Glutamatergic neuron (in vitro differentiated cells): ENCODE data around the gene MRPS27. TPM values are rescaled to one million over a fixed set of nuclear protein-coding genes. Genes with fewer than 3 reads are reported as not detected.
A peak's percentile ranks its signal among the peaks of the same experiment; 100 is the strongest.

Source experiments
- DNase-seq: peaks from one replicate; pipeline ENCODE4 v3.0.0; 2022
- H3K27ac Mint-ChIP-seq: one replicate; pipeline ENCODE4 v1.8.0; 2020; ENCODE audit warnings: mild to moderate bottlenecking, mixed read lengths, inconsistent platforms; ENCODE audit not compliant: unreplicated experiment
- H3K27me3 Mint-ChIP-seq: one replicate; pipeline ENCODE4 v1.8.0; 2020; ENCODE audit warnings: mild to moderate bottlenecking, moderate library complexity, mixed read lengths, inconsistent platforms; ENCODE audit not compliant: unreplicated experiment
- H3K36me3 Mint-ChIP-seq: one replicate; pipeline ENCODE4 v1.8.0; 2020; ENCODE audit warnings: mild to moderate bottlenecking, mixed read lengths, inconsistent platforms; ENCODE audit not compliant: unreplicated experiment
- H3K4me1 Mint-ChIP-seq: one replicate; pipeline ENCODE4 v1.8.0; 2020; ENCODE audit warnings: mild to moderate bottlenecking, low read depth, mixed read lengths, inconsistent platforms; ENCODE audit not compliant: unreplicated experiment
- H3K4me3 Mint-ChIP-seq: one replicate; pipeline ENCODE4 v1.8.0; 2020; ENCODE audit warnings: mild to moderate bottlenecking, mixed read lengths, inconsistent platforms; ENCODE audit not compliant: unreplicated experiment
- H3K9me3 Mint-ChIP-seq: one replicate; pipeline ENCODE4 v1.8.0; 2020; ENCODE audit warnings: mild to moderate bottlenecking, moderate library complexity, mixed read lengths, inconsistent platforms; ENCODE audit not compliant: unreplicated experiment
- long read RNA-seq: library from polyadenylated mRNA; unstranded; transcript quantifications from one replicate; pipeline ENCODE4 v2.0.0, GENCODE V29; 2020; ENCODE audit not compliant: unreplicated experiment
- total RNA-seq: library from RNA; stranded (reverse); fragmentation: NEBNext Ultra II Directional; extraction: Animal tissue kit (Norgen Biotek cat#: 25700); gene quantifications from one replicate; pipeline ENCODE4 v1.2.1, GENCODE V29; 2021; ENCODE audit not compliant: unreplicated experiment
- TF ChIP-seq, protein P1 (sequence below): fragments of 200-600 bp; sonication (generic); IDR thresholded peaks from one replicate; pipeline ENCODE4 v1.5.0; 2021; ENCODE audit not compliant: partially characterized antibody, unreplicated experiment

MRPS27 gene
- 30.1 TPM for total RNA-seq
- long read RNA-seq, transcript MRPS27-201 (11 exons, 2,785 nt), result major isoform, 31 of 37 reads
- long read RNA-seq, partial matches to known transcripts, result 0 of 37 reads
- long read RNA-seq, other reads (novel, unspliced or antisense), result 5 of 37 reads

DNA sequence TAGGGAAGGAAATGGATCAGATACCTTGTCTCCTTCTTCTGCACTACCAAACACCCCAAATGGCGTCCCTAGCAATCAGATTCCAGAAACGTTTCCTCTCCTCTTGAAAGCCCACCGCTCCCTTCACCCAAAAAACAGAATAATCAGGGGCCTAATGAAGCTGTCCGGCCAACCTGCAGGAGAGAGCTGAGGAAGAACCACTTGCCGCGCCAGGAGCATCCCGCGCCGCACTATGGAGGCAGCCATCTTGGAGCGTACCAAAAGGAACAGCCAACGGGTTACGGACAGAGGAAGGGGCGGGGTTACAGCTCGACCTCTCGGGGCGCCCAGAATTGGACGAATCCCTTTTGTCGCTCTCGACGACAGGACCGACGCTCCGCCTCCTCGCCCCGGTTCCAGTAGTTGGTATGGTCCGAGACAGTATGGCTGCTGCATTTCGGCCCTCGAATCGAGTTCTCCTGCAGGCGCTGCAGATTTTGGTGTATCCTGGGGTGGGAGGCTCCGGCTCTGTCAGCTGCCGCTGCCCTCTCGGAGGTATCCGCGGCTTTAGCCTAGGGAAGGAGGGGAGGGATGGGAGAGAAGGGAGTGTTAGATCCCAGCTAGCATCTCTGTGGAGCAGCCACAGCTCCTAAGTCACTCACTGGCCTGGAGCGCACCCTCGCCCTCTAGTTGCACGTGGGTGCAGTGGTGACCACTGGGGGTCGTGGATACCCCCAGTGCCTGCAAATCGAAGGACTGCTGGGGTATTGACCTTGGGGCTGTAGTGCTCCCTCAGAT lies at the start of gene MRPS27, which contains the start of gene PTCD2:
Gene MRPS27, minus strand, starts transcription at position 265 of the 777 bp plus-strand sequence. Its CDS starts 19 bp downstream, at position 246.
Gene PTCD2, plus strand, starts transcription at position 398 of the 777 bp plus-strand sequence. Its CDS starts 10 bp downstream, at position 408.
- Mint-ChIP-seq H3K27me3 (no peaks in the 10 kb centered on the region), H3K27ac (peak within 1 kb of the TSS; percentile 92), H3K4me3 (peak within 1 kb of the TSS; percentile 99), H3K9me3 (no peaks in the 10 kb centered on the region), H3K36me3 (no peaks in the 10 kb centered on the region), H3K4me1 (peaks cover 2% of the 10 kb centered on the region)
- TF ChIP-seq, protein P1, sequence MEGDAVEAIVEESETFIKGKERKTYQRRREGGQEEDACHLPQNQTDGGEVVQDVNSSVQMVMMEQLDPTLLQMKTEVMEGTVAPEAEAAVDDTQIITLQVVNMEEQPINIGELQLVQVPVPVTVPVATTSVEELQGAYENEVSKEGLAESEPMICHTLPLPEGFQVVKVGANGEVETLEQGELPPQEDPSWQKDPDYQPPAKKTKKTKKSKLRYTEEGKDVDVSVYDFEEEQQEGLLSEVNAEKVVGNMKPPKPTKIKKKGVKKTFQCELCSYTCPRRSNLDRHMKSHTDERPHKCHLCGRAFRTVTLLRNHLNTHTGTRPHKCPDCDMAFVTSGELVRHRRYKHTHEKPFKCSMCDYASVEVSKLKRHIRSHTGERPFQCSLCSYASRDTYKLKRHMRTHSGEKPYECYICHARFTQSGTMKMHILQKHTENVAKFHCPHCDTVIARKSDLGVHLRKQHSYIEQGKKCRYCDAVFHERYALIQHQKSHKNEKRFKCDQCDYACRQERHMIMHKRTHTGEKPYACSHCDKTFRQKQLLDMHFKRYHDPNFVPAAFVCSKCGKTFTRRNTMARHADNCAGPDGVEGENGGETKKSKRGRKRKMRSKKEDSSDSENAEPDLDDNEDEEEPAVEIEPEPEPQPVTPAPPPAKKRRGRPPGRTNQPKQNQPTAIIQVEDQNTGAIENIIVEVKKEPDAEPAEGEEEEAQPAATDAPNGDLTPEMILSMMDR, result peak; percentile 39
- DNase-seq, result peak; percentile 95

DNA sequence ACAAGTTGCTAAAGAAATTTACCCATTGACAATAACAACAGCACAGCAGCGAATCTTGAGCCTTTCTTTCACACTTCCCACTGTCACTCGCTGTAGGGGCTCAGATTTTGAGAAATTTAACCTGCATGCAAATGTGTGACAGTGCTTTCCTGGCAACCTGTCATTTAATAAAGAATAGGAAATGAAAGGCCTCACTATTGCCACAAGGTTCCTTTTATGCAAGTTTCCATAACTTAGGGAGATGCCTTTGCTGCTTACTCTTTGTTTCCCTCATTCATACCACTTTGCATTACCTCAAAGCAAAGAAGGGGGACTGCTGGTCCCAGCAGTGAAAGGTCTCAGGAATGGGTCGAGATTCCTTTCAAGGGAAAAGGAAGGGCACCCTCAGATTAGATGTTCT lies 49.7 kb upstream of the MRPS27 start:
- Mint-ChIP-seq H3K4me1 (peaks cover 6% of the 10 kb centered on the region), H3K9me3 (no peaks in the 10 kb centered on the region), H3K36me3 (no peaks in the 10 kb centered on the region), H3K27ac (no peak overlapping the region), H3K27me3 (no peaks in the 10 kb centered on the region), H3K4me3 (no peak overlapping the region)
- TF ChIP-seq, protein P1, result no peak
- DNase-seq, result no peak

DNA sequence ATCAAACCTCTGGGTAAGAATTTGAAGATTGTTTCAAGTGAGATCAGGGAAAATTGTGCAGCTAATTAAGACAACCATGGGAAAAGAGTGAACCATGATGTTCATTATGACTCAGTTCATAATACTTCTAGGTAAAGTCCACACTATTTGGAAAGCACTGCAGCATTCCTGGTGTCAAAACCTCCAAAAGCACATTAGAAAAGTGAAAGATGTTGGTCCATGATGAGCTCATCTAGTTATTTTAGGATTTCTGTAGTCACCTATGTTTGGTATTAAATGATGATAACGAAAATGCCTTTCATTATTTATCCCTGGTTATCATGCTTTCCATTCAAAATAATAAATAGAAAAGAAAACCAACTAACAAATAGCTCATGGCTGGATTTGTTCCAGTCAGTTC lies 49.3 kb upstream of the MRPS27 start:
- TF ChIP-seq, protein P1, result no peak
- Mint-ChIP-seq H3K27me3 (no peaks in the 10 kb centered on the region), H3K4me1 (peaks cover 7% of the 10 kb centered on the region), H3K4me3 (no peak overlapping the region), H3K36me3 (no peaks in the 10 kb centered on the region), H3K9me3 (no peaks in the 10 kb centered on the region), H3K27ac (no peak overlapping the region)
- no peak for DNase-seq

DNA sequence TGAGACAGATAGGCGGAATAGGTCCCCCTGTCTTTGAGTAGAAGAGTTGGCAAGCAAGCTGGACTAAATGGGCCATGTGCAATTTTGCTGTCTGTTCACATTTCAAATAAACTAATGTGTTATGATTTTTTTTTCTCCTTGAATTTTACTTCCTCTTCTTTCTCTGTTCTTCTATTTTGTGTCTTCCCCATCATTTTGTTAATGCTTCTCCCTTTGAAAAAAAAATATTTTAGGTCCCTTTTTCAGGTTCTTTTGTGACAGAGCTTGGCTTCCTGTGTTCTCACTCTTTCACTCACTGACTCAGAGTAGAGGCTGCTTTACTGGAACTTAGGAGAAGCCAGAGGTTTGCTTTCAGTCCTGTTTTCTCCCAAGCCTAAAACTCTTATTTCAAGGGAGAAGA lies 48.2 kb upstream of the MRPS27 start:
- H3K9me3 Mint-ChIP-seq, result no peaks in the 10 kb centered on the region
- no peaks in the 10 kb centered on the region for H3K36me3 Mint-ChIP-seq
- H3K27ac Mint-ChIP-seq, result no peak overlapping the region
- H3K4me1 Mint-ChIP-seq, result peaks cover 7% of the 10 kb centered on the region
- DNase-seq, result no peak
- H3K27me3 Mint-ChIP-seq, result no peaks in the 10 kb centered on the region
- TF ChIP-seq, protein P1, result no peak
- no peak overlapping the region for H3K4me3 Mint-ChIP-seq
